Panc1 (cell line): Measurements from ENCODE around the gene UBASH3A. TPM values are rescaled to one million over a fixed set of nuclear protein-coding genes. Genes with fewer than 3 reads are reported as not detected.

Experiments
- ATAC-seq: fragments of 200-7000 bp; cut with Tn5 transposase; 2 replicates; pipeline ENCODE4 v1.9.1; 2020; ENCODE audit warnings: mild to moderate bottlenecking, moderate library complexity
- BruUV-seq: library from RNA; stranded (reverse); fragments of 400-500 nt; replicated peaks from 2 replicates; lab custom pipeline; 2021; lab: Mats Ljungman, UMichigan
- CTCF ChIA-PET: fragments of 300-600 bp; sonication (Branson Sonifier 250); formaldehyde crosslinking; loops from one replicate; lab custom pipeline; 2022; ENCODE audit warnings: antibody characterized with exemption; lab: Charles Lee
- POLR2A ChIA-PET: fragments of 300-600 bp; sonication (Branson Sonifier 250); formaldehyde crosslinking; loops from one replicate; lab custom pipeline; 2022; ENCODE audit warnings: antibody characterized with exemption; lab: Charles Lee
- DNase-seq: peaks from one replicate; pipeline ENCODE4 v3.0.0-alpha.2; 2010; ENCODE audit warnings: low read depth, low spot score
- H3K27ac ChIP-seq: 2 replicates; pipeline ENCODE4 v1.5.1; 2011; ENCODE audit warnings: mild to moderate bottlenecking, low read length, inconsistent platforms
- H3K27me3 ChIP-seq: fragments of 200-500 bp; sonication (Bioruptor generic); 2 replicates; pipeline ENCODE4 v1.6.0; 2014; ENCODE audit warnings: low read length, inconsistent platforms; ENCODE audit not compliant: control insufficient read depth, insufficient read depth
- H3K36me3 ChIP-seq: fragments of 200-500 bp; sonication (Bioruptor generic); 2 replicates; pipeline ENCODE4 v1.5.1; 2014; ENCODE audit warnings: inconsistent platforms, mild to moderate bottlenecking, low read length, moderate library complexity; ENCODE audit not compliant: control insufficient read depth, insufficient read depth
- H3K4me1 ChIP-seq: 2 replicates; pipeline ENCODE4 v1.5.1; 2011; ENCODE audit warnings: inconsistent platforms, mild to moderate bottlenecking, low read length, moderate library complexity; ENCODE audit not compliant: control insufficient read depth, insufficient read depth
- H3K4me3 ChIP-seq, 2 experiments: 2 replicates each; pipeline ENCODE4 v1.5.1; 2011 to 2012; ENCODE audit warnings: low read depth in 2 of 2, low read length in 2 of 2, mild to moderate bottlenecking in 2 of 2, inconsistent platforms in 1 of 2, moderate library complexity in 1 of 2
- H3K9me3 ChIP-seq: fragments of 200-500 bp; sonication (Bioruptor generic); 2 replicates; pipeline ENCODE4 v1.5.1; 2014; ENCODE audit warnings: low read depth, mild to moderate bottlenecking, inconsistent platforms, low read length, moderate library complexity; ENCODE audit not compliant: control insufficient read depth, insufficient read depth
- POLR2AphosphoS5 ChIP-seq: IDR thresholded peaks from 2 replicates; pipeline ENCODE4 v1.6.1; 2012; ENCODE audit warnings: mild to moderate bottlenecking, low read depth, low read length, moderate library complexity
- REST ChIP-seq, 2 experiments: IDR thresholded peaks; 2 replicates each; pipeline ENCODE4 v1.6.1; 2011 to 2012; ENCODE audit warnings: low read depth in 2 of 2, control low read depth in 1 of 2, low read length in 1 of 2, mild to moderate bottlenecking in 1 of 2, moderate library complexity in 1 of 2; ENCODE audit not compliant: insufficient read depth in 1 of 2
- SIN3A ChIP-seq: IDR thresholded peaks from 2 replicates; pipeline ENCODE4 v1.6.1; 2012; ENCODE audit warnings: low read depth, mild to moderate bottlenecking, low read length, moderate library complexity, borderline replicate concordance; ENCODE audit not compliant: insufficient read depth
- TCF7L2 ChIP-seq: IDR thresholded peaks from 2 replicates; pipeline ENCODE4 v1.6.1; 2011; ENCODE audit warnings: mild to moderate bottlenecking, low read depth, low read length, inconsistent platforms
- in situ Hi-C: cut with HindIII; loops from 2 replicates; pipeline ENCODE4 v1.10.0; 2016; ENCODE audit warnings: low sequenced_read_pairs, low pct_unique_long_range_greater_than_20kb
- intact Hi-C: fragments of 100-400 bp; cut with micrococcal nuclease; formaldehyde crosslinking; loops from one replicate; pipeline ENCODE4 v1.10.0; 2022; ENCODE audit not compliant: unreplicated experiment
- total RNA-seq: library from RNA; stranded (reverse); gene quantifications from one replicate; pipeline ENCODE4 v1.2.1, GENCODE V29; 2021; ENCODE audit not compliant: unreplicated experiment
- TF ChIP-seq, protein P1 (sequence below): fragments of 450-650 bp; IDR thresholded peaks from 2 replicates; pipeline ENCODE4 v1.5.1; 2017; ENCODE audit warnings: mild to moderate bottlenecking

The UBASH3A gene
- total RNA-seq, 1 experiment from 2014 or later = 0.33 TPM

GRCh38 chr21:42405064-42406013 lies 1.6 kb downstream of the UBASH3A start:
- in situ Hi-C loops (no loop called here), intact Hi-C loops (no loop called here)
- no TSS peak for BruUV-seq
- ATAC-seq = no peak
- Histone ChIP-seq H3K9me3 (no peaks in the 10 kb centered on the region), H3K36me3 (no peaks in the 10 kb centered on the region), H3K4me1 (no peaks in the 10 kb centered on the region), H3K27me3 (no peaks in the 10 kb centered on the region), H3K4me3 (no peak overlapping the region), H3K27ac (no peak overlapping the region)
- ChIA-PET CTCF (no interaction called here), POLR2A (no interaction called here)
- DNase-seq = no peak
- no peak for TF ChIP-seq REST (IDR thresholded peaks at IDR 0.05; ENCODE audit: insufficient read depth in 1 of 2, low read depth in 2 of 2, low read length in 1 of 2)
- no peak for TF ChIP-seq TCF7L2
- TF ChIP-seq POLR2AphosphoS5 = no peak
- TF ChIP-seq SIN3A = no peak
- TF ChIP-seq, protein P1, sequence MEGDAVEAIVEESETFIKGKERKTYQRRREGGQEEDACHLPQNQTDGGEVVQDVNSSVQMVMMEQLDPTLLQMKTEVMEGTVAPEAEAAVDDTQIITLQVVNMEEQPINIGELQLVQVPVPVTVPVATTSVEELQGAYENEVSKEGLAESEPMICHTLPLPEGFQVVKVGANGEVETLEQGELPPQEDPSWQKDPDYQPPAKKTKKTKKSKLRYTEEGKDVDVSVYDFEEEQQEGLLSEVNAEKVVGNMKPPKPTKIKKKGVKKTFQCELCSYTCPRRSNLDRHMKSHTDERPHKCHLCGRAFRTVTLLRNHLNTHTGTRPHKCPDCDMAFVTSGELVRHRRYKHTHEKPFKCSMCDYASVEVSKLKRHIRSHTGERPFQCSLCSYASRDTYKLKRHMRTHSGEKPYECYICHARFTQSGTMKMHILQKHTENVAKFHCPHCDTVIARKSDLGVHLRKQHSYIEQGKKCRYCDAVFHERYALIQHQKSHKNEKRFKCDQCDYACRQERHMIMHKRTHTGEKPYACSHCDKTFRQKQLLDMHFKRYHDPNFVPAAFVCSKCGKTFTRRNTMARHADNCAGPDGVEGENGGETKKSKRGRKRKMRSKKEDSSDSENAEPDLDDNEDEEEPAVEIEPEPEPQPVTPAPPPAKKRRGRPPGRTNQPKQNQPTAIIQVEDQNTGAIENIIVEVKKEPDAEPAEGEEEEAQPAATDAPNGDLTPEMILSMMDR = no peak

DNA sequence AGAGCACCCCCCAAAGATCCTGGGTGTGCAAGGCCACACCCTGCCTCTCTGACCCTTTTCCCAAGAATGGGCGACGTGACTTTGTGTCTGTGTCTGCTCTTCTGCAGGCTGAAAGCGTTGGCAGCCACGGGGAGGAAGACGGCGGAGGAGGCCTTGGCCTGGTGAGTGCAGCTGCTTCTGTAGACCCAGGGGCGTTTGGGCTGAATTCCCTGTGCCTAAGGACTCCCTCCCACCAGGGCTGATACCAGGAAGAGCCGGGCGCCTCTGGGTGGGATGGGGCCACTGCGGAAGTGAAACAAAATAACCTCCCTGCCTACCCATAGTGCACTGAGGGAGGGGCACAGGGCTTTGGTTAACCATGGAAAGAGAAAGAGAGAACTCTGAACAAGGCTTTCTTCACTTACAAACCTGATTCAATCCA lies 2.5 kb downstream of the UBASH3A start:
- H3K4me3 ChIP-seq = no peak overlapping the region
- intact Hi-C loops (no loop called here), in situ Hi-C loops (no loop called here)
- H3K36me3 ChIP-seq = no peaks in the 10 kb centered on the region
- H3K27me3 ChIP-seq = no peaks in the 10 kb centered on the region
- H3K9me3 ChIP-seq = no peaks in the 10 kb centered on the region
- ATAC-seq = no peak
- no peak for TF ChIP-seq SIN3A
- no peak for TF ChIP-seq TCF7L2
- TF ChIP-seq POLR2AphosphoS5 = no peak
- TF ChIP-seq, protein P1 = no peak
- TF ChIP-seq REST (IDR thresholded peaks at IDR 0.05; ENCODE audit: insufficient read depth in 1 of 2, low read depth in 2 of 2, low read length in 1 of 2) = no peak
- ChIA-PET POLR2A (no interaction called here), CTCF (no interaction called here)
- DNase-seq = no peak
- no peaks in the 10 kb centered on the region for H3K4me1 ChIP-seq
- no peak overlapping the region for H3K27ac ChIP-seq
- no TSS peak for BruUV-seq
